OCI-M2 (cell line): ENCODE data around the gene PARD3B.

ENCODE experiments used
- DNase-seq: peaks from one replicate; lab custom pipeline; 2025; ENCODE audit not compliant: unreplicated experiment; lab: John Stamatoyannopoulos, UW

PARD3B gene

GRCh38 chr2:204586444-204587180 is 41.3 kb downstream of the PARD3B start:
- no peak for DNase-seq

GRCh38 chr2:204590063-204590462 is 44.8 kb downstream of the PARD3B start:
- DNase-seq = no peak

- DNase-seq = no peak
Observed at GRCh38 chr2:204591225-204591624, 46.0 kb downstream of the PARD3B start.

GRCh38 chr2:204604061-204604460 is 58.8 kb downstream of the PARD3B start:
- DNase-seq = no peak

- no peak for DNase-seq
Observed at GRCh38 chr2:204608237-204608939, 63.1 kb downstream of the PARD3B start.

GRCh38 chr2:204611017-204611631 is 65.8 kb downstream of the PARD3B start:
- DNase-seq = no peak

GRCh38 chr2:204611764-204612163 is 66.5 kb downstream of the PARD3B start:
- DNase-seq = no peak

GRCh38 chr2:204613635-204614034 is 68.4 kb downstream of the PARD3B start:
- DNase-seq = no peak

- DNase-seq = no peak
Observed at GRCh38 chr2:204615456-204615855, 70.2 kb downstream of the PARD3B start.

GRCh38 chr2:204625135-204625534 is 79.9 kb downstream of the PARD3B start:
- no peak for DNase-seq

GRCh38 chr2:204628926-204629712 is 83.8 kb downstream of the PARD3B start:
- DNase-seq = no peak

- DNase-seq = no peak
Observed at GRCh38 chr2:204632410-204632809, 87.1 kb downstream of the PARD3B start.

- DNase-seq = no peak
Observed at GRCh38 chr2:204634564-204634963, 89.3 kb downstream of the PARD3B start.

- DNase-seq = no peak
Observed at GRCh38 chr2:204635478-204635877, 90.2 kb downstream of the PARD3B start.

GRCh38 chr2:204638471-204639194 is 93.4 kb downstream of the PARD3B start:
- no peak for DNase-seq

- DNase-seq = no peak
Observed at GRCh38 chr2:204643326-204643725, 98.1 kb downstream of the PARD3B start.

- no peak for DNase-seq
Observed at GRCh38 chr2:204645018-204645773, 99.9 kb downstream of the PARD3B start.

GRCh38 chr2:204647626-204648025 is 102.4 kb downstream of the PARD3B start:
- DNase-seq = no peak

GRCh38 chr2:204650611-204651010 is 105.3 kb downstream of the PARD3B start:
- DNase-seq = no peak

GRCh38 chr2:204652063-204652462 is 106.8 kb downstream of the PARD3B start:
- no peak for DNase-seq
